GM18519 (cell line): ENCODE measurements around the gene SNRNP70.
A peak's percentile ranks its signal among the peaks of the same experiment; 100 is the strongest.
"Not testable (repeated sequence)": the region's sequence is repeated elsewhere in the genome, so short reads cannot be mapped to it uniquely, and the experiment has no call there.

Experiments used
- ATAC-seq: cut with Tn5 transposase; IDR thresholded peaks from one replicate; pipeline ENCODE4 v1.9.1; 2021; ENCODE audit warnings: mild to moderate bottlenecking, moderate library complexity; ENCODE audit not compliant: unreplicated experiment, low FRiP score

SNRNP70 gene

DNA sequence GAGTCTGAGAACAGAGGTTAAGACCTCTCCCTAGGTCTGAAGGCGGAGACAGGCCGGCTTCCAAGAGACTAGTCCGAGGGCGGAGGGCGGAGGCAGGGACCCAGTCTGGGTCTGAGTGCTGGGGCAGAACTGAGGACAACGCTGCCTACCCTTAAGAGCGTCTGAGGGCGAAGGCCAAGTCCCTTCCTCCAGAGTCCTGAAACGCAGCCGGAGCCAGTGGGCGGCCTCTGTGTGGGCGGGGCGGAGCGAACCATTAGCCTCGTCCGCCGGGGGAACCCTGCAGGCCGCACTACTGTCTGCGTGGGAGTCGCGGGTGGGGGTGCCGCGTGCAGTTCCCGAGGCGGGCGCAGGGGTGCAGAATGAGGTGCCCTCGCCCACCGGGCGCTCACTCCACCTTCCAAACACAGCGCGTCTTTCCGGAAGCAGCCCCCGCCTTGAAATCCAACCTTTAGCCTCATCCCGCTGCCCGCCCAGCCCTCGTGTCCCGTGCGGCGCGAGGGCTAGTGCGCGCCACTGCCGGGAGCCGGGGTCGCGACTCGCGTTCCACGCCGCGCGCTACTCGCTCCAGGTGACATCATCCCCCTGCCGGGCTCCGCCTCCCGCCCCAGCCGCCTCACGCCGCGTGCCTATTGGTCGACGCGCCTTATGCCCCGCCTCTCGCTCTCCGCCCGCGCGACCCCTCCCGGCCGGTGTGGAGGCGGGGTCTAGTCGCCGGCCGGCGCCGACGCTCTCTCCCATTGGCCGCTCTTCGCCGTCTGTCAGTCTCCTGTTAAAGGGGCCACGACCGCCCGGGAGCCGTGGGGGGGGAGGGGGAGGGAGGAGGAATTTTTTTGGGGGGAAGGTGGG, 33.5 kb downstream of the SNRNP70 start, which contains the start of gene C19orf73:
TSS of gene C19orf73 (minus strand) at position 579 of the 846 bp plus-strand sequence. CDS start at position 458, 121 bp downstream.
- ATAC-seq = peak; percentile 51

DNA sequence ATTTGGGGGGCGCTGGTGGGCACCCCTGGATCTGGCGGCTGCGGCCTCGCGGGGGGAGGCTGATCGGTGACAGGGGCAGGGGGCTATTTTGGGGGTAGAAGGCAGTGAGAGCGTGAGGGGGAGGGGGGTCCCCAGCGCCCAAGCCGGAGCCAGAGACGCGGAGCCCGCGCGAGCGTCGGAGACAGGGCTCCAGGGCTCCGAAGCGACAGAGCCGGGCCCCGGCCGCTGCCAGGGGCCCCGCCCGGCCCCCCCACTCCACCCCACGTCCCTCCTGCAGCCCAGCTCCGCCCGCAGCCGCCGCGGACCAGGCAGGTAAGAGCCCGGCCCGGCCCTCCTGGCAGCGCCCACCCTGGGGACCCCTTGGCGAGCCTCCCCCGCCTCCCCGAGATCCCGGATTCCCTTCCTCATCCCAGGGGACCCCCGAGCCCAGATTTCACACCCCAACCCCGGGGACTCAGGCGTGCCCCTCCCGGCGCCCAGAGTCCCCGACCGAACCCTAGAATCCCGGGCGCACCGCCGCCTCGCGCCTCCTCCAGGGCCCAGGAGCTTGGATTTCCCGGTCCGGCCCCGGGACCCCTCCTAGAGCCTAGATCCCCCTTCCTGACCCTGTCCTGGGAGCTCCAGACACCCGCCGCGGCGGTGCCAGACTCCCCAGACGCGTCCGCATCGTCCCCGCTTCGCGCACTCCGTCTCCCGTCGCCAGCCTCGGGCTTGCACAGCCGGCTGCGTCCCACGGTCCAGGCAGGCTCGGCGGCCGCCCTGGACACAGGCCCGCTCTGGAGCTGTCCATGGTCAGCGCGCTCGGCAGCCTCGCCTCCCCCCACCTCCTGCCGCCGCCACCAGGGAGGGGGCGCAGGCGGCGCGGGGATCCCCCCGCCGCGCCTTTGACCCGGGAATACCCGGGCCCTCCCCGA, 34.4 kb downstream of the SNRNP70 start, which contains the start of gene PPFIA3:
TSS of gene PPFIA3 (plus strand) at position 134 of the 914 bp plus-strand sequence. CDS start 8,330 bp downstream, outside the sequence.
- no peak for ATAC-seq

DNA sequence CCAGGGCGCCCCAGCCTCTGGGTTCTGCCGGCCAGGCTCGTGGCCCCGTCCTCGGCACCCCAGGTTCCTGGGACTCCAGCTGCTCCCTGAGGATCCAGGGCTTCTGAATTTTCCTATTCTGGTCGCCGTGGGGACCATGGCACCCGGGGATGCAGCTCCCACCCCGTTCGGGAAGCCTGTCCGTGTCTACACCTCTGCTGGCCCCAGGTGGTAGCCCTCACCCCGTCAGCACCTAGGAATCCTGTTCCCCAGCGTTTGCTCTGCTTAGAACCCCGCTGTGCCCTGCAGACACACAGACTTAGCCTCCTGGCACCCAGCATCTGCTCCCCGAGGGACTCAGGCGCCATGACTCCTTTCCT, 35.1 kb downstream of the SNRNP70 start:
- no peak for ATAC-seq

DNA sequence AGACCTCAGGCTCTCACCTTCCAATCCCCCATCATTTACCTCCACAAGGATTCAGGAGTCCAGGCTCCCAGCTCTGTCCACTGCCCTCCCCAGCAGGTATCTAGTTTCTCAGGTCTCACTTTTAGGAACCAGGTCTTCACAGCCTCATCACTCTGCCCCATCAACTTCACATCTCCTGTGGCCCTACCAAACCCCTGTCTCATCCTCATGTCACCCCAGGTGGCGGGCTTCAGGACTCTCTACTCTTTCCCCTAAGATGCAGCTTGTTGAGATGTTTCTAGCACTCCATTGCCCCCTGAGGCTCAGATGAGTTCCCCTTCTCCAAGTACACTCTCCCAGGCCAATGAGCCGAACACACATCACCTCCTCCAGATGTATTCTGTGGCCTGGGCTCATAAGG, 35.6 kb downstream of the SNRNP70 start:
- ATAC-seq = no peak

DNA sequence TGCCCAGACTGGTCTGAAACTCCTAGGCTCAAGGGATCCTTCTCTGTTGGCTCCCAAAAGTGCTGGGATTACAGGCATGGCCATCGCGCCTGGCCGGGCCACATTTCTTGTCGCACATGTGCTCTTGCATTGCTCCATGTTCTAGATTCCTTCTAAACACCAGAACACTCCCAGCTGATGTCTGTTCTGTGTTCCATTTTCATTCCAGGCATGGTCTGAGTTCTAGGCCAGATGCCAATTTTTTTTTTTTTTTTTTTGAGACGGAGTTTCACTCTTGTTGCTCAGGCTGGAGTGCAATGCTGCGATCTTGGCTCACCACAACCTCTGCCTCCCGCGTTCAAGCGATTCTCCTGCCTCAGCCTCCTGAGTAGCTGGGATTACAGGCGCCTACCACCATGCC, 36.6 kb downstream of the SNRNP70 start:
- ATAC-seq = not testable (repeated sequence)

DNA sequence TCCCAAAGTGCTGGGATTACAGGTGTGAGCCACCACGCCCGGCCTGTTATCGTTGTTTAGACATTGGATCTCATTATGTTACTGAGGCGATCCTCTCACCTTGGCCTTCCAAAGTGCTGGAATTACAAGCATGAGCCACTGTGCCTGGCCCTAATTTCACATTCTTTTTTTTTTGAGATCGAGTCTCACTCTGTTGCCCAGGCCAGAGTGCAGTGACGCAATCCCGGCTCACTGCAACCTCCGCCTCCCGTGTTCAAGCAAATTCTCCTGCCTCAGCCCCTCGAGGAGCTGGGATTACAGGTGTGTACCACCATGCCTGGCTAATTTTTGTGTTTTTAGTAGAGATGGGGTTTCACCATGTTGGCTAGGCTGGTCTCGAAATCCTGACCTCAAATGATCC, 38.0 kb downstream of the SNRNP70 start:
- ATAC-seq = not testable (repeated sequence)

DNA sequence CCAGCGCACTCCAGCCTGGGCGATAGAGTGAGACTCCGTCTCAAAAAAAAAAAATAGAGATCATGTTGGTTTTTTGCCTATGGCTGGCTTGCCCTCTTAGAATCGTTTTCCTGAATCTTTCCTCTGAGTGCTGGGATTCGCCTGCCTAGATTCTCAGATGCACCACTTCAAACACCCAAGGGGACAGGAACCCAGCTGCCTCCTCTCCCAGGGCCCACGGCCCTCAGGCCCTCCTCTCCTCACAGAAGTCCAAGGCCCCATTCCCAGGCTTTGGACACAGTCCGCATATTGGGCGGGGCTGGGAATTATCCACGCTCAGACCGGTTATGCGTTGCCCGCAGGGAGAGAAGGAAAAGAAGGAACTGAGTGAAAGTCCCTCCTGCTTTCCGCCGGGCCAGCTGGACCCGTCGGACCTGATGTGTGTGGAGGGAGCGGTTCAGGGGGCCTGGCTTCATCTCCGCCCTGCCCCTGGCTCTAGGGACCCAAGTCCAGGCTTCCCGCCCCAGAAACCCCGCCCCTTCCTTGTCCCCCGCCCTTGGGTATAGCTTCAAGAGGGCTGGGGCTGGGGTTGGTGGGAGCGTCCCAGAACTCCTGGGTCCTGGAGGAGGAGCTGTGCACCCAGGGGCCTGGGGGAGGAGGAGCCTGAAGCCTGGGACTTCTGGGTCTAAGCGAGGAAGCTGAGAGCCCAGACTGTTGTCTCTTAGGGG, 39.9 kb downstream of the SNRNP70 start:
- ATAC-seq = no peak

DNA sequence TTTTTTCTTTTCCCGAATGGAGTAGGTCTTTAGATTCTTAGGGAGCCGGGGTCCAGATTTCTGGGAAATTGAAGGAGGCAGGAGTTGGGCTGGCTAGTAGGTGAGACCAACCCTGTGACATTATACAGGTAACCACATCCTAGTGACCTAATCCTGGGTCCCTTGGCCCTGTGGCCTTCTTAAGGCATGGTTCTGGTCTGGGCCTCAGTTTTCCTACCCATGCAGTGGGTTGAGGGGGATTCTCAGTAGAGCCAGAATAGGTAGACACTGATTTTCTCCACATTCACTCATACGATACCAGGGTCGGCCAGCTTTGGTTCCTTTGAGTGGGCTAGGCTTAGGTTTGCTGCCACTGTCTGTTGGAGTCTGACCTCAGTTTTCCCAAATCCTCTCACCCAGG, 41.3 kb downstream of the SNRNP70 start:
- ATAC-seq = no peak

DNA sequence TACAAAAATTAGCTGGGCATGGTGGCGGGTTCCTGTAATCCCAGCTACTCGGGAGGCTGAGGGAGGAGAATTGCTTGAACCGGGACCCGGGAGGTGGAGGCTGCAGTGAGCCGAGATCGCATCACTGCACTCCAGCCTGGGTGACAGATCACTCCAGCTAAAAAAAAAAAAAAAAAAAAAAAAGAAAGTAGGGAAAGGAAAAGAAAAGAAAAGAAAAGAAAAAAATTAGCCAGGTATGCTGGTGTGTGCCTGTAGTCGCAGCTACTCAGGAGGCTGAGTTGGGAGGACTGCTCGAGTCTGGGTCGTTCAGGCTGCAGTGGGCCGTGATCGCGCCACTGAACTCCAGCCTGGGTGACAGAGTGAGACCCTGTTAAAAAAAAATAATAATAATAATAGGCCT, 42.0 kb downstream of the SNRNP70 start:
- not testable (repeated sequence) for ATAC-seq

DNA sequence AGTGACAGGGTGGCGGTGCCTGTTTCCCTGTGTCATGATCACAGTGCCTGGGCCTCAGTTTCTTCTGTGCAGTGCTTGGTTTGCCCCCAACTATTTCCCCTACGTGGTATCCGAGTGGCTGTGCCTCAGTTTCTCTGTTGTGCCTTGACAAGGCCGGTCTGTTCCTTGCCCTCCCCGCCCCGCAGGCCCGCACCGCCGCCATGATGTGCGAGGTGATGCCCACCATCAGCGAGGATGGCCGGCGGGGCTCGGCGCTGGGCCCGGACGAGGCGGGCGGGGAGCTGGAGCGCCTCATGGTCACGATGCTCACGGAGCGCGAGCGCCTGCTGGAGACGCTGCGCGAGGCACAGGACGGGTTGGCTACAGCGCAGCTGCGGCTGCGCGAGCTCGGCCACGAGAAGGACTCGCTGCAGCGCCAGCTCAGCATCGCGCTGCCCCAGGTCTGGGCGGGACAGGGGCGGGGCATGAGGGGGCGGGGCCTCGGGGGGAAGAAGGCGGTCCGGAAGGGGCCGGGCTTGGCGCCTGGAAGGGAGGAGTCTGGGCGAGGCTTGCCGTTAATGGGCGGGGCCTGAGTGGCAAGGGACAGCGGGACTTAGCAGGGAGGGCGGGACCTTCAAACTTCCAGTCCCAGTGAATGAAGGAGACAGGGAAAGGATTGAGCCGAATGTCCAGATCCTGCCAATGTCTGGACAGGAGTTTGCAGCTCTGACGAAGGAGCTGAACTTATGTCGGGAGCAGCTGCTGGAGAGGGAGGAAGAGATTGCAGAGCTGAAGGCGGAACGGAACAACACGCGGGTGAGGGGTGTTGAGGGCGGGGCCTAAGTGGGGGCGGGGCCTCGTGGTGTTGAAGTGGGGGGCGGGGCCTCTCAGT, 42.7 kb downstream of the SNRNP70 start:
- peak; percentile 63 for ATAC-seq

DNA sequence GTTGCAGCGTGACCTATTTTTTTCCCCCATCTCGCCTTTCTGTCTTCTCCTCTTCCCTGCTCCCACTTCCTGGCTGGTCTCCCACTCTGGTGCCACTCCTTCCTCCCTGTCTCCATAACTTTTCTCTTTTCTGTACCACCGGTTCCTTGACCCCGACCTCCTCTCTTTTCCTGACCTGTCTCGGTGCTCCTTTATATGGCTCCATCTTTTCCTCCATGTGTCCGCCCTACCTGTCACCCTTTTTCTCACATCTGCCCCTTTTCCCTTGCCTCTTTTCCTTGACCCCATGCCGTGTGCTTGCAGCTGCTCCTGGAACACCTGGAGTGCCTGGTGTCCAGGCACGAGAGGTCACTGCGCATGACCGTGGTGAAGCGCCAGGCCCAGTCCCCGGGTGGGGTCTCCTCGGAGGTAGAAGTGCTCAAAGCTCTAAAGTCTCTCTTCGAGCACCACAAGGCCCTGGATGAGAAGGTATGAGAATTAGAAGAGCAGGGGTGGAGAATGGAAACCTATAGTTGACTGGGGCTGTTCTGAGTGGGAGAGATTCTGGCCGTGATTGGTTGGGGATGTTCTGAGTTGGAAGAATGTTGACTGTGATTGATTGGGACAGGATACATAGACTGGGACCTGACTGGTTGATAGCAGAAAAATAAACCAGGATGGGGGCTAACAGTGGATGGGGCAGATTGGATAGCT, 43.4 kb downstream of the SNRNP70 start:
- no peak for ATAC-seq

DNA sequence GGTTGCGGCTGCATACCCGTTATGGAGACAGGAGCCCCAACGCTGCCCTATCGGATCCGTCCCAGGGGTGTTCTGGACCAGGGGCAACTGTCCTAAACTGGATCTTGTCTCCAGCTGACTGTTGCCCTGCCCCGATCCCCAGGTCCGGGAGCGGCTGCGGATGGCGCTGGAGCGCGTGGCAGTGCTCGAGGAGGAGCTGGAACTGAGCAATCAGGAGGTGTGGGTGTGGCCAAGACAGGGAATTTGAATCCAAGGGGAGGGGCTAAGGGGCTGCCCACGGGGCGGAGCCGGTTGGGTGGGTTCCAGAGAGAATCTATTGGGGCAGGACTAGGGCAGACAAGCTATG, 44.0 kb downstream of the SNRNP70 start:
- no peak for ATAC-seq

DNA sequence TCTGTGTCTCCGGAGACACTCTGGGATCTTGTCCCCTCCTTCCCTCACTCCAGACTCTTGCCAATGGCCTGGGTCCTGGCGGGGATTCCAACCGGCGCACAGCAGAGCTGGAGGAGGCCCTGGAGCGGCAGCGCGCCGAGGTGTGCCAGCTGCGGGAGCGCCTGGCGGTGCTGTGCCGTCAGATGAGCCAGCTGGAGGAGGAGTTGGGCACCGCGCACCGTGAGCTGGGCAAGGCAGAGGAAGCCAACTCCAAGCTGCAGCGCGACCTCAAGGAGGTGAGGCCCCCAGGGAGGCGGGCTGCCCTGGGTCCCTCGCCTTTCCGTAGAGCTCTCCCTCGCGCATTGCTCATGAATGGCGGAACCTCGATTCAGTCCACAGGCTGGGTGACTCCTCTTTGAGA, 45.1 kb downstream of the SNRNP70 start:
- no peak for ATAC-seq

DNA sequence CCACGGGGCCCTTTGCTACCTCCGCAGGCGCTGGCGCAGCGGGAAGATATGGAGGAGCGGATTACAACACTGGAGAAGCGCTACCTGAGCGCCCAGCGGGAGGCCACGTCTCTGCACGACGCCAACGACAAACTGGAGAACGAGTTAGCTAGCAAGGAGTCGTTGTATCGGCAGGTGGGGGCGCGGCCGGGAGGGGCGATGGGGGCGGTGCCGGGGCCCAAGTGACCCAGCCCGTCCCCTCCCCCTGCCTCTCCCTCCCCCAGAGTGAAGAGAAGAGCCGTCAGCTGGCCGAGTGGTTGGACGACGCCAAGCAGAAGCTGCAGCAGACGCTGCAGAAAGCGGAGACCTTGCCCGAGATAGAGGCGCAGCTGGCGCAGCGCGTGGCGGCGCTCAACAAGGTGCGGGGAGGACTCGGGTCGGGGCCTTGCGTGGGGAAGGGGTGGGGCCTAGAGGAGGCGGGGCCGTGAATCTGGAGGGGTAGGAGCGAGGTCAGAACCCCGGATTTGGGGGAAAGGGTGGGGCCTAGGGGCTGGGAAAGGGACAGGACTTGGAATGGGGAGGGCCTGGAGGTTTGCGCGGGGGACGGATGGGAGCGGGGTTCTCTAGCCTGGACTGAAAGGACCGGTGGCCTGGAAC, 47.8 kb downstream of the SNRNP70 start:
- no peak for ATAC-seq

DNA sequence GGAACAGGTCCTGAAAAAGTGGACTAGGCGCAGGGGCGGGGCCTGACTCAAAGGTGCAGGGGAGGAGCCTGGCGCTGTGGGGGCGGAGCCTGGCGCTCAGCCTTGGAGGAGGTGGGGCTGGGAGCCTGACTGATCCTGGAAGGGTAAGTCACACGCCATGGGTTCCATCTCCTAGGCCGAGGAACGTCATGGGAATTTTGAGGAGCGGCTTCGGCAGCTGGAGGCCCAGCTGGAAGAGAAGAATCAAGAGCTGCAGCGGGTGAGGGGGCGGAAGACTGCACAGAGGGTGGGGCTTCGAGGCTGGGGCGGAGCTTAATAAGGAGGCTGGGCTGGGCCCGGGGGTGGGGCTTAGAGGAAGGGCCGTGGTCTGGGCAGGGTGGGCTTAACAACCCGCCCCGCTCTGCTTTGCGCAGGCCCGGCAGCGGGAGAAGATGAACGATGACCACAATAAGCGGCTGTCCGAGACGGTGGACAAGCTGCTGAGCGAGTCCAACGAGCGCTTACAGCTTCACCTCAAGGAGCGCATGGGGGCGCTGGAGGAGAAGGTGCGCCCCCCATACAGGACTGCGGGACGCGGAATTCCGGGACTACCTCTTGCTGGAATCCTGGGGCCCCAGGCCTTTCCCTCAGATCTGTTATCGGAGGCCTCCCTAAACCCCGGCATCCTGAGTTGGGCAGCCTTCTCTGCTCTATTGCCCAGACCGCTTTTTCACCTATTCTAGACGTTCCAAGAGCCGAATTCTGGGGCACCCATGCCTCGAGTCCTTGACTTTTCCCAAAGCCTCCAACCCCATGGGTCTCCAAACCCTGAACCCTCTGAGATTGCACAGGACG, 48.6 kb downstream of the SNRNP70 start:
- no peak for ATAC-seq

DNA sequence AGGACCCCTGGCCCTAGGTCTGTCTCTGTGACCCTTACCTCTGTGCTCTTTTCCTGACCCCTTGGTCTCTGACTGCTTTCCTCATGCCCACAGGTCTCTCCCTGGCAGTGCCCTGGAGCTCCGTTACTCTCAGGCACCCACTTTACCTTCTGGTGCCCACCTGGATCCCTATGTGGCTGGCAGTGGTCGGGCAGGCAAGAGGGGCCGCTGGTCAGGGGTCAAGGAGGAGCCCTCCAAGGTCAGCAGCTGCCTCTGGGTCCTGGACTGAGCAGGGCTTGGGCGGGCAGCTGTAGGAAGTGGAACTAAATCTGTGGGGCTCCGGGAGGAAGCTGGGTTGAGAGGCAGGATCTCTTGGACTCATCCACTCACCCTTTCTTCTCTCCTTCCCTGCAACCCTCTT, 50.4 kb downstream of the SNRNP70 start:
- no peak for ATAC-seq

DNA sequence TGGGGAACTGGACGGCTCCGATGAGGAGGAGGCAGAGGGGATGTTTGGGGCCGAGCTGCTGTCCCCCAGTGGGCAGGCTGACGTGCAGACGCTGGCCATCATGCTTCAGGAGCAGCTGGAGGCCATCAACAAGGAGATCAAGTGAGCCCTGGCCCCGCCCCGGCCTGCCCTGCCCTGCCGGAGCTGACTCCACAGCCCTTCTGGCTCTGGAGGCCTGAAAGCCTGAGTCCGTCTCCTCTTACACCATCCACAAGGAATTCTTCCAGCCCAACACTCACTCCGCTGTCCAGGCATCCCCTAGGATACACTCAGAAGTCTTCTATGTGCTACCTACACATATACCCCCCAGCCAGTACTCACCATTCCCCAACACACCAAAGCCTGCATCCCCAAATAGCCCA, 51.5 kb downstream of the SNRNP70 start:
- no peak for ATAC-seq

DNA sequence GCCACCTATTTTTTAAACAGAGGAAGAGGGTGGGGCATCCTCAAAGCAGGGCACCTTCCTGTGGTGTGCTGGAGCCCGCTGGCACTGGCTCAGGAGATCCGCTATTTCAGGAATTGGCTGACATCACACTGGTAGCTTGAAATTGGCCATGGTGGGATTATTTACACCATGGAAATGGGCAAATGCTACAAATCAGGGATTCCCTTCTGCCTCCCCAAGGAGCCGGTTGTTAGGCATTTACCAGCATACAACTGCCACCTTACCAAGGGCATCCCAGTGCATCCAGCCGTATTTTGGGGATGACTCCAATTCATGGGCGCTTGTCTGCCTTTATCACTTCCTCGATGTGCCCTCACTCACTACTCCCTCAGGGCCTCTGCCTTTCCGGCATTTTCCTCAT, 55.7 kb downstream of the SNRNP70 start:
- ATAC-seq = no peak
